G401 (cell line): Measurements from ENCODE around the gene USP36. TPM values are rescaled to one million over a fixed set of nuclear protein-coding genes. Genes with fewer than 3 reads are reported as not detected.
"Not testable (repeated sequence)": the region's sequence is repeated elsewhere in the genome, so short reads cannot be mapped to it uniquely, and the experiment has no call there.

ENCODE experiments used
- DNase-seq: peaks from one replicate; pipeline ENCODE4 v3.0.0-alpha.2; 2015; ENCODE audit warnings: low spot score
- in situ Hi-C: cut with HindIII; loops from 2 replicates; pipeline ENCODE4 v1.10.0; 2016; ENCODE audit warnings: low sequenced_read_pairs, mixed read lengths
- total RNA-seq: library from RNA; depleted of rRNA; stranded (reverse); fragments of >200 nt; shearing (Covaris generic); gene quantifications from 2 replicates; pipeline ENCODE4 v1.2.3, GENCODE V29; 2014

Gene USP36
- total RNA-seq, 1 experiment from 2014 or later, result 10.1 TPM

DNA sequence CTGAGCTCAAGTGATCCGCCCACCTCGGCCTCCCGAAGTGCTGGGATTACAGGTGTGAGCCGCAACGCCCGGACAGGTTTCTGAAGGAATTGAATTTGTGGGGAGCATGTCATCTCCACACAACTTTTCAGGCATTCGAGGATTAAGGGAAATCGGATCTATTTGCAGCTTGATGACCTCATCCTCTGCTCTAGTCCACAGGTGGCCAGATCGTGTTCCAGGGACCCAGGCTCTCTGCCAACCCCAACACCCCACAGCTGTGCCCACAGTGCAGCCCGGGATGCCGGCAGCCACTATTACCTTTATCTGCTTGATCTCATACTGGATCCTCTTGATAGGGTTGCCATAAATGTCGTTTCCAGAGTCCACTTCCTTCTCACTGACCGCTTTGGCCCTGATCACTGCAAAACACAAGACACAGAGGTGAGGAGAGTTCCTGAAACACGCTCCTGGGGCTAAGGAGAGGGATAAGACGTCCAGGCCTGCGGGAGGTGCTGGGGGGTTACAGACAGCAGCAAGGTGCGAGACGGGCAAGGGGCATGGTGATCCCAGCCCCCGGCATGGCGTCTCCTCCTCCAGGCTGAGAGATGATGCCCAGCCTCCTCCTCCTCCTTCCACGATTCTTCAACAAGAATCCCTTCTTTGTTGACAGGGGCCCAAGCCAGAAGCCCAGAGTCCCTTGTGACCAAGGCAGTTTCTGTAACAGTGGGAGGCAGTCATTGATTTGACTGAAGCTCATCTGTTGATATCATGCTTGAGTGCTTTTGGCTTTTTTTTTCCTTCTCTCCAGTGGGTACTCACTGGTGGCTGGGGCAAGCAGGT lies 33.1 kb upstream of the USP36 start:
- DNase-seq, result no peak
- in situ Hi-C loops, result no loop called here

DNA sequence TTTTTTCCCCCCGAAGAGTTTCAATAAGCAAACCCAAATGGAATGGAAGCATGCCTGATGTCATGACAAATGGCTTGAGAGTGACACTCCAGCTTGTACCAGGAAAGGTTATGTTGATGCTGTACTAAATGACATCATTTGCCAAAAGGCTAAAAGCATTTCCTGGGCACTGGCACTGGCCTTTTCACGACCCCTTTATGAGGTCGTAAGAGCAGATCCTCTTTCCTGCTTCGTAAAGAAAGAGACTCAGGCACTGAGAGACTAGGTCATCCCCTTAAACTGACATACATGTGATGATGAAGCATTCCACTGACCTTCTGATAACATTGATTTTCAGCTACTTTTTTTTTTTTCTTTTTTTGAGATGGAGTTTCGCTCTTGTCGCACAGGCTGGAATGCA lies 31.9 kb upstream of the USP36 start:
- no peak for DNase-seq
- in situ Hi-C loops, result no loop called here

DNA sequence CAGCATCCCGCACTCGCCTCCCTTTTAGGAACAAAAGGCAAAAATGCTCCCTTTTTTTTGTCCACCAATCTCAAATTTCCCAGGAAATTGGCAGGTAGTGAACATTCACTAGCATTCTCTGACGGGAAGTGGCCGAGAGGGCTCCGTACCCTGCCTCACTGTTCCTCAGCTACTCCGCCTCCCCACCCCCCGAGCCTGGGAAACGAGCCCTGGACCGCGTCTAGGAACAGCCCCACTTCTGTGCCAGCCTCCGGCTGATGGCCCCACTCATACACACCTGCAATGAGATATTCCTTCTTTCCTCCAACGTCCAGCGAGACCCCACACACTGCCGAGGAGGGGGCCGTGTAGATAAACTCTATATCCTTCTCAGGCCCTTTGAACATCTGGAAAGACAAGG lies 30.0 kb upstream of the USP36 start:
- no peak for DNase-seq
- in situ Hi-C loops, result no loop called here

DNA sequence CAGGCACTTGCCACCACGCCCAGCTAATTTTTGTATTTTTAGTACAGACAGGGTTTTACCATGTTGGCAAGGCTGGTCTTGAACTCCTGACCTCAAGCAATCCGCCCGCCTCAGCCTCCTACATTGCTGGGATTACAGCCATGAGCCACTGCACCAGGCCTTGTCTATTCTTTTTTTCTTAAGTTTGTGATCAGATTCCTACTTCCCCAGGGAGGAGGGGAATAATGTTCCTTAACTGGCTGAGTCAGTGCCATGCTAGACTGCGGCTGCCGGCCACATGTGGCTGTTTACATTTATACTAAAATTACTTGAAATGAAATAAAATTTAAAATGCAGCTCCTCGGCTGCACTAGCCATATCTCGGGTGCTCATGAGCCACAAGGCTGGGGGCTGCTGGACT lies 27.8 kb upstream of the USP36 start:
- no peak for DNase-seq
- in situ Hi-C loops, result no loop called here

DNA sequence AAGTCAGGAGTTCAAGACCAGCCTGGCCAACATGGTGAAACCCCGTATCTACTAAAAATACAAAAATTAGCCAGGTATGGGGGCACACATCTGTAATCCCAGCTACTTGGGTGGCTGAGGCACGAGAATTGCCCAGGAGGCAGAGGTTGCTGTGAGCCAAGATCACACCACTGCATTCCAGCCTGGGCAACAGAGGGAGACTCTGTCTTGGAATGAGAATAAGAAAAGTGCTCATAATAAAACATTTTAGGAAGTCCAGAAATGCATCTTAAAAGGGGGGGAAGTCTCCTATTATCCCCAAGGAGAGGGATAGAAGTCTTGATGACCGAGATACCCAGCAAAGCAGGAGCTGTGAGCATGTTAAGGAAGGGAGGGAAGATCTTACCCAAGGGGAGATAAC lies 26.4 kb upstream of the USP36 start:
- in situ Hi-C loops, DNase-seq: not testable (repeated sequence)

DNA sequence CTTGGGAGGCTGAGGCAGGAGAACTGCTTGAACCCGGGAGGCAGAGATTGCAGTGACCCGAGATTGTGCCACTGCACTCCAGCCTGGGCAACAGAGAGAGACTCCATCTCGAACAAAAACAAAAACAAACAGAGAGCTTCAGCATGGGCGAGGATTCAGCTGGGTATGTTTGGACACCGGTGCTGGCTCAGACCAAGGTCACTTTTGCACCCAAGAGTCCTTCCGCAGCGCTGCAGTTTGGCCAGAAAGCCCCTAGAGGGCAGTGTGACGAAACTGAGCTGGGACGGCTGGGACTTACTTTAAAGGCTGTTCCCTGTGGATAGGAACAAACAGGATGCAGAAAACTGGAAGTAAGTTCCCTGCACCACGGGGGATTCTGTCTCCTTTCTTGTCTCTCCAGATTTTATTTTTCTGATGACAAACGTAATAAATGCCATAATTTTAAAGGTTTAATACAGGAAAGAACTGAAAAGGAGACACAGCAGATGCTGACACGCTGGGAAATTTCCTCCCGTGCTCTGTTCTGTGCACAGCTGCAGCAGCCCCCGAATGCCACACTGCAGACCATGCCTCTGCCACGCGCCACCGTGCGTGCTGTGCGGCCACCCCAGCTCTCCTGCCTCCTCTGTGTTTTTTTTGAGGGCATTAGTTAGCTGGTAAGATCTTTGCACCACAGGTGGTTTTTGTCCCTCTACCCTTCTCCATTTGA lies 25.2 kb upstream of the USP36 start:
- peak; percentile 82 for DNase-seq
- in situ Hi-C loops, result no loop called here

DNA sequence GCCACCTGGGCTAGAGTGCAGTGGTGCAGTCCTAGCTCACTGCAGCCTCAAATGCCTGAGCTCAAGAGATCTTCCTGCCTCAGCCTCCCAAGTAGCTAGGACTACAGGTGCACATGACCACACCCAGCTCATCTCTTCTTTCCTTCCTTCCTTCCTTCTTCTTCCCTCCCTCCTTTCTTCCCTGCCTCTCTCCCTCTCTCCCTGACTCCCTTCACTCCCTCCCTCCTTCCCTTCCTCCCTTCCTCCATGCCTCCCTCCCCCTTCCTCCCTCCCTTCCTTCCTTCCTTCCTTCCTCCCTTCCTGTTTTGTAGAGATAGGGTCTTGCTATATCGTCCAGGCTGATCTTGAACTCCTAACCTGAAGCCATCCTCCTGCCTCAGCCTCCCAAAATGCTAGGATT lies 23.5 kb upstream of the USP36 start:
- in situ Hi-C loops, result no loop called here

DNA sequence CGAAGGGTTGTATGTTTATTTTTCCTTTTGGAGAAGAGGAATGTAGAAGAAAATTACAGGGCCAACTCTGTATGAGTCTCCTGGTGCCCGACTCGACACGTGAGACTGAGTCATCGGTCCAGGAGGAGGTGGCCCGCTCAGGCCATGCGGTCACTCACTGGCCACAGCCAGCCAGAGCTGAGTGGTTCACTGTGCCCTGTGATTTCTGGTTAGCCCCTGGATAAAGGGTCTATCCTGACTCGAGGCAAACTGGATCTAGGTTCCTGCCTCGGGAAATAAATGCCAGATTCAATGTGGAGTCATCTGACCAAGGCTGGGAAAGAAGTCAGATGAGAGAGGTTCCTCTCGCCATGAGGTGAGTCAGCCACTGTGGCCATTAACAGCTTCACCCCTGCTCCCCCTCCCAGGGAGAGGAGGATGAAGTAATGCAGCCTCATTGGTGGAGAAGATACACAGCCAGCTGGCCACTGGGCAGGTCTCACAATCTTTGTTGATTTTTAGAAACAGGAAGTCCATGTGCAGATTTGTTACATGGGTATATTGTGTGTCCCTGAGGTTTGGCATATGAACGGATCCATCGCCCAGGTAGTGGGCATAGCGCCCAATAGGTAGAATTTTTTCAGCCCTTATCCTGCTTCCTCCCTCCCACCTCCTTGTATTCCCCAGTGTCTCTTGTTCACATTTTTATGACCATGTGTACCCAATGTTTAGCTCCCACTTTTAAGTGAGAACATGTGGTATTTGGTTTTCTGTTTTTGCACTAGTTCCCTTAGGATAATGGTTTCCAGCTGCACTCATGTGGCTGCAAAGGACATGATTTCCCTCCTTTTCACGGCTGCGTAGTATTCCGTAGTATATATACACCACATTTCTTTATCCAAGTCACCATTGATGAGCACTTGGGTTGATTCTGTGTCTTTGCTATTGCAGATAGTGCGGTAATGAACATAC lies 21.7 kb upstream of the USP36 start:
- no peak for DNase-seq
- in situ Hi-C loops, result no loop called here

More for the DNA sequence above, 23.5 kb upstream of the USP36 start:
- no peak for DNase-seq

DNA sequence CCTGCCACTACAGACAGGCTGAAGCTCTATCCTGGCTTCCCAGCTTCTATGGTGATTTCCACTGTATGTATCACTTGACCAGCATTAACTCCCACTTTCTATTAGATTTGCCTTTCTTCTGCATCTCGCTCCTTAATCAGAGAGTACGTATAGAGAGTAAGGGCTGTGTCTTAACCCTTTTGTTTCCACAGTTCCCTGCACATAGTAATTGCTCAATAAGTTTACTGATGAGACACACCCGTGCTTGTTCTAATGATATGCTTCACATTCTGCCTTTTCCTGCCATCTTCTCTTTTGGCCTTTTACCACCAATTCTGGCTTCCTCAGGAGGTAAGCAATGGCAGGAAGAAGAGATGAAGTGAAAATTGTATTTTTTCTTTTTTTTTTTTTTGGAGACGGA lies 20.6 kb upstream of the USP36 start:
- in situ Hi-C loops, result no loop called here
- no peak for DNase-seq

DNA sequence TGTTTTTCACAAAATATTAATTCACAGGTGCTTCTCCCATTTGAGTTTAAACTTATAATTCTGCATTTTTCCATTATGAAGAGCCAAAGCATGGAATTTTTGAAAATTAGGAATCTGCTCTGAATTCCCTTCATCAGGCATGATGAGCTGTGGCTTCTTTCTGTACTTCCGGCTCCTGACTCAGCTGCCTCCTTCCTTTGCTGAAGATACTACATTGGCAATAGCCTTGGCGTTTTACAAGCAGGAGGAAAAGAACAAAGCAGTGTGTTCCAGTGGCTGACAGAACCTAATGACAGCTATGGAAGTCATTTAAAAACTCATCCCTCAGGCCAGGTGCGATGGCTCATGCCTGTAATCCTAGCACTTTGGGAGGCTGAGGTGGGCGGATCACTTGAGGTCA lies 18.4 kb upstream of the USP36 start:
- no peak for DNase-seq
- in situ Hi-C loops, result no loop called here

DNA sequence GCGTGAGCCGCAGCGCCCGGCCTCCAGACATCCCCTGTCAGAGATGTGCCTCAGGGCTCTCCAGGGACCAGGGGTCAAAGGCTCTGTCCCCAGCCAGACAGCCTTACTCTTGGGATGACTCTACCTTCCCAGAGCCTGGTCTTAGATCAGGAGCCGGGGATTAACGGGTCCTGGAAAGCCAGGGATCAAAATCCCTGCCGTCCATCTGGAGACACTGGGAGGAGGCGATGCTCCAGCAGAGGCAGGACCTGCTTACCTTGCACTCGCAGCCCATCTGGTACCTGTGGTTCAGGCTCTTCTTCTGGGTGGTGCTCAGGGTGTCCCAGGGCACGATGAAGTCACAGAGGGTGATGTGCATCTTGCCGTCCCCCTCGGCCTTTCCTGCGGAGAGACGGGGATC lies 16.7 kb upstream of the USP36 start:
- in situ Hi-C loops, result no loop called here

DNA sequence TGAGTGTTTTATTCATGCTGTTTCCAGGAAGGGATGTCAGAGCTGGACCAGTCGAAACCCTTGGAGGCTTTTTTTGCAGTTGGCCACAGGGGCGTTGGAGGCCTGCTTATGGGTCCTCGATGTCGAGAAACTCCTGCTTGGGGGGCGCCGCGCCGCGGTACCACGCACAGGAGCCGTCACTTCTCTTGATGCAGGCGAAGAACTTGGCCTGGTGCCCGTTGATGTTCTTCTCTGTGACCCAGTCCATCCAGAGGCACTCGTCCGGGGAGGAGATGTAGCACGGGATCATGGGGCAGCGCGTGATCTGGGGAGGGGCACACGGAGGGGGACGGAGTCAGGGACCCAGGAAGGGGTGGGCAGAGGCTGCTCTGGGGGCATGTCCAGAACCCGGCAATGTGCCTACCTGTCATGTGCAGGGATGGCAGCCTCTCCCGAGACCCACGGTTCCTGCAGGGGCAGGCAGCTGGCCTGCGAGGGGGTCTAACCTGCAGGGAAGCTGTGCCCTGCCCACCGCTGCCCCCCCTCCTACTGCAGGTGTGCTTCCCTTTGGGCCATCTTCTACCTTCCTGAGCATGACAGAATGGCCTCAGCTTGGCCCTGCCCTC lies 15.0 kb upstream of the USP36 start:
- in situ Hi-C loops, result no loop called here
- no peak for DNase-seq

More for the DNA sequence above, 16.7 kb upstream of the USP36 start:
- DNase-seq, result no peak

DNA sequence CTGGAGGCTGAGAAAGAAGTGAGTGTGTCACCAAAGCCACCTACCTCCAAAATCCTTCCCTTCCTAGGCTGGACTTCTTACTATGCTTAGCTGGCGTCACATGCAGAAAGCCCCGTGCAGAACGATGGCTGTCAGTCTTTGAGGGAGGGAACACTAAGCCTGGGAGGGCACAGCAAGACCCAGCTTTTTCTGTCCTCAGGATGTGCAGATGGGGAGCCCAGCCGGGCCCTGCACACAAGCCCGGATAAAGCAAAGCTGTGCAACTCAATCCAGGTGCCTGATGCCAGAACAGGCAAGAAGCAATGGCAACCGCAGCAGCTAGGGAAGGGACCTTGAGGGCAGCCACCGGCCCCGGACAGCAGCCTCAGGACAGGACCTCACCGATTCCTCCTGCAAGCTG lies 13.9 kb upstream of the USP36 start:
- in situ Hi-C loops, result no loop called here

DNA sequence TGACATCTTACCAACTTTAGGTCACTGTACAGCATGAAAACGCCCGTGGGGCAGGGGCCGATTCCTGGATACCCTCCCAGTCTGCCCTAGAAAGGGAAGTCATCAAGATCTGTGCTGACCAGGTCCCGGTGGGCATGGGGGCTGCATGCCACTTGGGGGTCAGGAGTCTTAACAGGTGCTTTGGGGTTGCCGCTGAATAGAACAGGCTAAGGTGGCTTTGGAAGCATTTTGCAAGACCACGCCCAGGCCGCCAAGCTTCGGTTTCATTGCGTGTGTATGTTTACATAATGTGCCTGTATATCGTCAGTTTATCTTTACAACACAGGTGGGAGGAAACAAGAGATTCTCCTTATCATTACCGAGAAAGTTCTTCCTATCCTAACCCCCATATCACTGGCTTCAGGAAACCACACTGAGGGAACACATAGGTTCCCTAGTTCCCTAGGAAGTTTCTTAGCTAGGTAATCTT lies 13.3 kb upstream of the USP36 start:
- no peak for DNase-seq
- in situ Hi-C loops, result no loop called here

More for the DNA sequence above, 13.9 kb upstream of the USP36 start:
- DNase-seq, result no peak

DNA sequence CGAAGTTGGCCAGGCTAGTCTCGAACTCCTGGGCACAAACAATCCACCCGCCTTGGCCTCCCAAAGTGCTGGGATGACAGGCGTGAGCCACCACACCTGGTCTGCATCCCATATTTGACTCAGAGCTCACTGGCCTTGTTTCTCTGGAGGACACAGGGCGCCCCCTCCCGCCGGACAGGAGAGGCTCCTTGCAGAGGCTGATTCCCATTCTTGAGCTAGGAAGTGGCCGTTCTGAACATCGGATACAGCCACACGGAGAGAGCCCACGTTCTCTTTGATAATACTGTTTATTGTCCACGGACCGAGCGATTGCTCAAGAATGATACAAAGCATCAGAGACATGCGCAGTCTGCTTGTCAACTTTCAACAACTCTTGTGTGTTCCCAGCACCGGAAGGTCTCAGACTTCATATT lies 12.1 kb upstream of the USP36 start:
- no peak for DNase-seq
- in situ Hi-C loops, result no loop called here

DNA sequence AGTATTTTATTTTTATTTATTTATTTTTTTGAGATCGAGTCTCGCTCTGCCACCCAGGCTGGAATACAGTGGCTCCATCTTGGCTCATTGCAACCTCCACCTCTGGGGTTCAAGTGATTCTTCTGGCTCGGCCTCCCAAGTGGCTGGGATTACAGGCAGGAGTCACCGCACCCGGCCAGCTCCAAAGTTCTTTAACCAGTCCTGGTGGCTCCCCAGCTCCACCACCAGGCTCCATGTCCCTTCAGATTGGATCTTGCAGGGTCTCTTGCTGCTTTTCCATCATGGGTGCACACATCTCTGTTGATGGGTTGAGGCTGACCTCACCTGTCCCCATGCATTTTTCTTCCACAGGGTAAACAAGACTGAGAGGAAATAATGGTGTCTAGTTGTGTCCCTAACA lies 8.4 kb upstream of the USP36 start:
- in situ Hi-C loops, result no loop called here

DNA sequence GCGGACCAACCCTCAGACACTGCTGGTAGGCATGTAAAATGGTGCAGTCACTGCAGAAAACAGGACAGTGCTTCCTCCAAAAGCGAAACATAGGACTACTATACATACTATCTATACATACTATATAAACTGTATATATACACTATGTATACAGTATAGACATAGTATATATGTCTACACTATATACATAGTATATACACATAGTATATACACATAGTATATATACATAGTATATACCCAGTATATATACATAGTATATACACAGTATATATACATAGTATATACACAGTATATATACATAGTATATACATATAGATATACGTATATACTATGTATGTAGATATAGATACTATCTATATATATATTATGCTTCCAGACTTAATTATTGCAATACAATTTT lies 6.4 kb upstream of the USP36 start:
- DNase-seq, result no peak
- in situ Hi-C loops, result no loop called here

More for the DNA sequence above, 8.4 kb upstream of the USP36 start:
- no peak for DNase-seq

DNA sequence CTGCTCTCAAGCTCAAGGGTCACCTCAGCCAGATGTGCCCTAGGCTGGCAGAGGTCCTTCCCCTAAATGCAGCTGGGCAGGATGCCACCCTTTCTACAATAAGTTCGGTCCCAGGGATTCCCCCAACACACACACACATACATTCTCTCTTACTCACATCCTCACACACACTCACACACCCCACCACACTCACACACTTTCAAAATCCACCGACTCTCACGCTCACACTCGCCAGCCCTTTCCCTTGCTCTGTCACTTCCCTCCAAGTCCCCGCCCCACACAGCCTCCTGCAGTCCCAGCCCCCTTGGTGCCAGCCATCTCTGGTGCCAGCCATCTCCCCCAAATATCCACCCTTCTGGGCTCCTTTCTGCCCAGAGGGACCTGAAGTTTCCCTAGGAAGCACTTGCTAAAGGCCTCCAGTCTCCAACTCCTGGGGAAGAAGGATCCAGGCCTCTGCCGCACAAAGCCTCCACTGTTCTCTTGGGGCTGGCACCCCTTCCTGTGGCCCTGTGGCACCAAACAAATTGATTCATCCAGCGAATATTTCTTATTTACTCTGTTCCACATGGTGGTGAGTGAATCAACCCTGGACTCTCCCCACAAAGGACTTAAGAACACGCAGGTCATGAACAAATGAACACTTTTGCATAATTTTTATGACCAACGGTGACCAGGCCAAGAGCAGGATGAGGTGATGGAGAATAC lies 3.8 kb upstream of the USP36 start:
- DNase-seq, result no peak
- in situ Hi-C loops, result no loop called here
